GM21360 (cell line): ENCODE measurements around the gene NSD1.

Experiments used
- ATAC-seq: cut with Tn5 transposase; IDR thresholded peaks from one replicate; pipeline ENCODE4 v1.9.1; 2021; ENCODE audit warnings: mild to moderate bottlenecking, moderate library complexity; ENCODE audit not compliant: unreplicated experiment

The NSD1 gene, protein sequence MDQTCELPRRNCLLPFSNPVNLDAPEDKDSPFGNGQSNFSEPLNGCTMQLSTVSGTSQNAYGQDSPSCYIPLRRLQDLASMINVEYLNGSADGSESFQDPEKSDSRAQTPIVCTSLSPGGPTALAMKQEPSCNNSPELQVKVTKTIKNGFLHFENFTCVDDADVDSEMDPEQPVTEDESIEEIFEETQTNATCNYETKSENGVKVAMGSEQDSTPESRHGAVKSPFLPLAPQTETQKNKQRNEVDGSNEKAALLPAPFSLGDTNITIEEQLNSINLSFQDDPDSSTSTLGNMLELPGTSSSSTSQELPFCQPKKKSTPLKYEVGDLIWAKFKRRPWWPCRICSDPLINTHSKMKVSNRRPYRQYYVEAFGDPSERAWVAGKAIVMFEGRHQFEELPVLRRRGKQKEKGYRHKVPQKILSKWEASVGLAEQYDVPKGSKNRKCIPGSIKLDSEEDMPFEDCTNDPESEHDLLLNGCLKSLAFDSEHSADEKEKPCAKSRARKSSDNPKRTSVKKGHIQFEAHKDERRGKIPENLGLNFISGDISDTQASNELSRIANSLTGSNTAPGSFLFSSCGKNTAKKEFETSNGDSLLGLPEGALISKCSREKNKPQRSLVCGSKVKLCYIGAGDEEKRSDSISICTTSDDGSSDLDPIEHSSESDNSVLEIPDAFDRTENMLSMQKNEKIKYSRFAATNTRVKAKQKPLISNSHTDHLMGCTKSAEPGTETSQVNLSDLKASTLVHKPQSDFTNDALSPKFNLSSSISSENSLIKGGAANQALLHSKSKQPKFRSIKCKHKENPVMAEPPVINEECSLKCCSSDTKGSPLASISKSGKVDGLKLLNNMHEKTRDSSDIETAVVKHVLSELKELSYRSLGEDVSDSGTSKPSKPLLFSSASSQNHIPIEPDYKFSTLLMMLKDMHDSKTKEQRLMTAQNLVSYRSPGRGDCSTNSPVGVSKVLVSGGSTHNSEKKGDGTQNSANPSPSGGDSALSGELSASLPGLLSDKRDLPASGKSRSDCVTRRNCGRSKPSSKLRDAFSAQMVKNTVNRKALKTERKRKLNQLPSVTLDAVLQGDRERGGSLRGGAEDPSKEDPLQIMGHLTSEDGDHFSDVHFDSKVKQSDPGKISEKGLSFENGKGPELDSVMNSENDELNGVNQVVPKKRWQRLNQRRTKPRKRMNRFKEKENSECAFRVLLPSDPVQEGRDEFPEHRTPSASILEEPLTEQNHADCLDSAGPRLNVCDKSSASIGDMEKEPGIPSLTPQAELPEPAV (N-terminal part only)

DNA sequence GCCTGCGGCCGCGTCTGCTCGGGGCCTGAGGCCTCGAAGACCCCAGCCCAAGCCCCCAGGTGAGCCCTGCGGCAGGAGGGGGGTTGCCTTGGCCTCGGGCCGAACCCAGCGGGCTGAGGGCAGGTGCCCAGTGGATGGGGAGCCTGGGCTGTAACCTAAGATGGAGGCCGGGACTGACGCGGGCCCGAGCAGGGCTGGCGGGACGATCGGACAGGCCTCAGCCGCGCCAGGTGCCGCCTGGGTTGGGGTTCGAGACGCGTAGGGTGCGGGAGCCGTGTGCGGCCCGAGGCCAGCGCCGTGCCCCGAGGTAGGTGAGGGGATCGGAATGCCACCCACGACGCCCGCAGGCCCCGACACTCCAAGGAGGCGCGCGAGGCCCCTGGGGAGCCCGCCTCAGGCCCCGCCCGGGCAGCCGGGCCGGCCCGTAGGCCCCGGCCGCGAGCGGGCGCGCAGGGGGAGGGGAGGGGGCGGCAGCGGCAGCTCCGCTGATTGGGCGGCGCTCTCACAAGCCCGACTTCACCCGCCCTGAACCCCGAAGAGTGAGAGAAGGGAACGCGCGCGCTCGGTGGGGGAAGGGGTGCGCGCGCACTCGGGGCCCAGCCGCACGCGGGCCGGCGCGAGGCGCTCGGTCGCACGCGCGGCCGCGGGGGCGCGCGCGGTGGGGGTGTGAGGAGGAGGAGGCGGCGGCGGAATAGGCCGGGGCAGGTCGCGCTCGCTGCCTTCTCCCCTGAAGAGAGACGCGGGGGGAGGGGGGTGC lies at the start of gene NSD1:
Gene NSD1, plus strand, starts transcription at position 678 of the 757 bp plus-strand sequence. CDS start 1,331 bp downstream, outside the sequence.
- peak; percentile 62 for ATAC-seq

DNA sequence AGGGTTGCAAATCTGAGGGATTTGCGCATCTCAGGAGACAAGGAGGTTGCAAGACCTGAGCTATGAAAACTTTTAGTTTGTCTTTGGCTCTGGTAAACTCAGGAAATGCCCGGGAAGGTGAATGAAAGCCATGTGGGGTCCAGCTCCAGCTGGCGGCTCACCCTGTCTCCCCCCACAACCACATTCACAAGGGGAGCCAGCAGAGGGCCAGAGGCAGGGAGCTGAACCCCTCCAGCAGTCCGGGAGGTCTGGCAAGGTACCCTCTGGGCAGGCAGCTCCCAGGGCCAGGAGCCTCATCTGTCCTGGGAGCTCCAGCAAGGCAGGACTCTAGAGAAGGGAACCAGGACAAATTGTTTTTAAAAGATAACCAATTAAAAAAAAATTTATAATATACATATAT lies 49.4 kb upstream of the NSD1 start:
- no peak for ATAC-seq

DNA sequence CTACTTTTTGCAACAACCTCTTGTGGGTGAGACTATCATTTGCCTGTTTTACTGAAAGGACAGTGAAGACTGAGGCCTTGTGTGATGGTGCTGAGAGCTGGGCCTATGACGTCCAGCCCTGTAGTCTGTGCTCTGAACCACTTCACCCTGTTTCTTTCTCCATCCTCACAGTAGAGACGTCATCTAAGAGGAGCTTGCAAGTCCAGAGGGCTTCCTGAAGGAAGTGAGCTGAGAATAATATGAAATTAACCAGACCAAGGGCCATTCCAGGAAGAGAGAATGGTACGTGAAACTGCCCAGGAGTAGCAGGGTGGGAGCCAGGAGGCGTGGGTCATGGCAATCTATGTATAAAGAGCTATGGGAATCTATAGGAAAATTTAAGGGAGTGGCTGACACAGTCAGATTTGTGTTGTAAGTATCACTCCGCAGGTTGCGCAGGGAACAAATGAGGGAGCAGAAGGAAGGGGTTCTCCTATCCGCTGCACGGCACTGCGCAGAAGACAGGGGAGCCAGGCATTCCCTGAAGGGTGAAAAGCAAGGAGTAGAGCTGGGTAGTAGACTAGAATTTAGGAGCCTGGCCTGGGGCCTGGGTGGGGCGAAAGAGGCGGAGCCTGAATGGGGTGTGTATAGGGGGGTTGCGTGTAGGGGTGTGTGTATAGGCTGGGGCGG lies 47.5 kb upstream of the NSD1 start:
- no peak for ATAC-seq

DNA sequence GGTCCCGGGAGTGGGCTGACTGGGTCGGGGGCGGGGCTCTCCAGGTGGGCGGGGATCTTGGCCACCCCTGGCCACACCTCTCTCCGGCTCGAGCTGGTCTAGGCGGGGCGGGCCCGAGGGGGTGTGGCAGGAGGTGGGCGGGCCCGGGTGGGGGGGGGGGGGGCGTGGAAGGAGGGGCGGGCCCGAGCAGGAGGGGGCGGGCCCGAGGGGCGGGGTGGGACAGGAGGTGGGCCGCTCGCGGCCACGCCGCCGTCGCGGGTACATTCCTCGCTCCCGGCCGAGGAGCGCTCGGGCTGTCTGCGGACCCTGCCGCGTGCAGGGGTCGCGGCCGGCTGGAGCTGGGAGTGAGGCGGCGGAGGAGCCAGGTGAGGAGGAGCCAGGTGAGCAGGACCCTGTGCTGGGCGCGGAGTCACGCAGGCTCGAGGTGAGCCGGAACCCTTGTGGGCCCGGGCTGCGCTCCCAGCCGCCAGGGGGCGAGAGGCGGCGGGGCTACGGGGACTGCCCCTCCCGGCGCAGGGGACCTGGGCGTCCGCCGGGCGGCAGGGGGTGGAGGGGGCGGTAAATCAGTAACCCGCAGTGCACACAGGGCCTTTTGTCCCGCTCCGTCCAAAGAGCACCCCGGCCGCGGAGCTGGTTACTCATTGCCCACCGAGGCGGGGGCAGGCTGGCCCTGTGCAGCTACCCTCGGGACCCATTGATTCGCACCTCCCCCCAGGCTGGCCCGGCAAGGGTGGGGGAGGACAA lies 46.7 kb upstream of the NSD1 start, which contains the start of gene FGFR4:
Gene FGFR4, plus strand, starts transcription at position 262 of the 744 bp plus-strand sequence. CDS start 2,688 bp downstream, outside the sequence.
- peak; percentile 55 for ATAC-seq

DNA sequence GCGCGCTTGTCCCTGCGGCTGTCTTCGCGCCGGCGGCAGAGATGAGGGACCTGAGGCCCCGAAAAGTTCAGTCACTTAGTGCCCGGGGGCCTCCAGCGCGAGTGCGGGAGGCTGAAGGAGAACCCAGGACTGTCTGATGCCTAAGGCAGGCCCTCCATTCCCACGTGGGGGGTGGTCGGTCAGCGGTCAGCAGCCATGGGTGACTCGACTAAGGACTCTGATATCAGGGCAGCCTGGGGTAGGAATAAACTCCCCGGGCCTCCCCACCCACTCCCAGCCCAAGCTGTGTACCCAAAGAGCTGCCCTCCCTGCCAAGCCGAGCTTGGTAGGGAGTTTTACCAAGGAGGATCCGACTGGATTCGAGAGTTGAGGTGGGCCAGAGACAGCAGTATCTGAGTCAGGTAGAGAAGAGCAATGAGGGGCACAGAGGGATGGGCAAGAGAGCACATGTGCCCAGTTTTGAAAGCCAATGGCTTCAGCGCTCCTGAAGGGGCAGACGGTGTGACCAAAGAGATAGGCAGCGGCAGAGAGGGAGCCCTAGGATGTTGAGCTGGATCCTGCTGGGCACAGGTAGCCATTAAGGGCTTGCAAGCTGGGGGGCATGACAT lies 46.1 kb upstream of the NSD1 start:
- ATAC-seq, result no peak

DNA sequence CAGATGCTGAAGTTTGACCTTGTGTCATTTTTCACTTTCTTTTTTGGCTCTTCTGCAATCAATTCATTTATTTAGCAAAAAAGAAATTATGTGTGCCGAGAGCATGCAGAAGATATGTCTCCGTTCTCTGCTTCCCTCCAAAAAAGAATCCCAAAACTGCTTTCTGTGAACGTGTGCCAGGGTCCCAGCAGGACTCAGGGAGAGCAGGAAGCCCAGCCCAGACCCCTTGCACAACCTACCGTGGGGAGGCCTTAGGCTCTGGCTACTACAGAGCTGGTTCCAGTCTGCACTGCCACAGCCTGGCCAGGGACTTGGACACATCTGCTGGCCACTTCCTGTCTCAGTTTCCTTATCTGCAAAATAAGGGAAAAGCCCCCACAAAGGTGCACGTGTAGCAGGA lies 44.4 kb upstream of the NSD1 start:
- no peak for ATAC-seq

DNA sequence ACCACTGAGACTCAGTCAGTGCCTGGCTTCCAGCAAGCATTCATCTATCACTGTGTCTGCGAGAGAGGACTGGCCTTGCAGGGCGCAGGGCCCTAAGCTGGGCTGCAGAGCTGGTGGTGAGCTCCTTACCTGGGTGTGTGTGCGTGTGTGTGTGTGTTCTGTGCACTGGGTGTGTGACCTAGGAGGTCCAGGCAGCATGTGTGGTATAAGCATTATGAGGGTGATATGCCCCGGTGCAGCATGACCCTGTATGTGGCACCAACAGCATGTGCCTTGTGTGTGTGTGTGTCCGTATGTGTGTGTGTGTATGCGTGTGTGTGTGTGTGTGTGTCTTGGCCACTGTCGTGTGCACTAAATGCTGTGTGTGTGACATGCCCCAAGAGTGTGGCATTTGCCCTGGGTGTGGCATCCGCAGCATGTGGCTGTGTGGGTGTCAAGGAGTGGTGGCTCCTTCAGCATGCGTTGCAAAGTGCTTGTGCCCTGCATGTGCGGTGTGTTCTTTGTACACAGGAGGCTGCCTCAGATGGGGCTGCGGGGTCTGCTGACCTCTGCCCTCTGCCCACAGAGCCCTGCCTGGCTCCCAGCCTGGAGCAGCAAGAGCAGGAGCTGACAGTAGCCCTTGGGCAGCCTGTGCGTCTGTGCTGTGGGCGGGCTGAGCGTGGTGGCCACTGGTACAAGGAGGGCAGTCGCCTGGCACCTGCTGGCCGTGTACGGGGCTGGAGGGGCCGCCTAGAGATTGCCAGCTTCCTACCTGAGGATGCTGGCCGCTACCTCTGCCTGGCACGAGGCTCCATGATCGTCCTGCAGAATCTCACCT lies 43.5 kb upstream of the NSD1 start:
- ATAC-seq, result no peak

DNA sequence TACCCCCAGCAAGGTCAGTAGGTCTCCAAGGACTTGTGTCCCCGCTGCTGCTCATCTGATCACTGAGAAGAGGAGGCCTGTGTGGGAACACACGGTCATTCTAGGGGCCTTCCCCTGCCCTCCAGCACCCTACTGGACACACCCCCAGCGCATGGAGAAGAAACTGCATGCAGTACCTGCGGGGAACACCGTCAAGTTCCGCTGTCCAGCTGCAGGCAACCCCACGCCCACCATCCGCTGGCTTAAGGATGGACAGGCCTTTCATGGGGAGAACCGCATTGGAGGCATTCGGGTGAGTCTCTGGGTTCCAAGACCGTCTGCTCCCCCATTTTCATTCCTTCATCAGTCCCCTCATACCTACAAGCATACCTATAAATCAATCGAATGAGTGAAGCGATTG lies 42.8 kb upstream of the NSD1 start:
- no peak for ATAC-seq

DNA sequence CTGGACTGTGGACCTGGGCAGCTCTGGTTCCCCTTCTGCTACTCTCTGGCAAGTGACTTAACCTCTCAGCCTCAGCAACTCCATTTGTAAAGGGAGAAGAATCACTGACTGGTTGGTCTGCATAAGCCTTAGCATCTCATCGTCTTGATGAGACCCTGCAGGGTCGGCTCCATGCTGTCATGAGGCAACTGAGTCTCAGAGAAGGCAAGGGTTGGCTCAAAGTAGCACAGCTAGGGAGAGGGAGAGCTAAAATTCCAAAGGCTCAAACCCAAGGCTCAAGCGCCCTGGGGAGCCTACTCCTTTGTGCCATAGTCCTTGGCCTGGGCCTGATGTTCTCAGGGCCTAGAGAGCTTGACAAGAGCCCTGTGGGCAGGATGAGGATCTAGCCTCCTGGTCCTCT lies 42.3 kb upstream of the NSD1 start:
- no peak for ATAC-seq

DNA sequence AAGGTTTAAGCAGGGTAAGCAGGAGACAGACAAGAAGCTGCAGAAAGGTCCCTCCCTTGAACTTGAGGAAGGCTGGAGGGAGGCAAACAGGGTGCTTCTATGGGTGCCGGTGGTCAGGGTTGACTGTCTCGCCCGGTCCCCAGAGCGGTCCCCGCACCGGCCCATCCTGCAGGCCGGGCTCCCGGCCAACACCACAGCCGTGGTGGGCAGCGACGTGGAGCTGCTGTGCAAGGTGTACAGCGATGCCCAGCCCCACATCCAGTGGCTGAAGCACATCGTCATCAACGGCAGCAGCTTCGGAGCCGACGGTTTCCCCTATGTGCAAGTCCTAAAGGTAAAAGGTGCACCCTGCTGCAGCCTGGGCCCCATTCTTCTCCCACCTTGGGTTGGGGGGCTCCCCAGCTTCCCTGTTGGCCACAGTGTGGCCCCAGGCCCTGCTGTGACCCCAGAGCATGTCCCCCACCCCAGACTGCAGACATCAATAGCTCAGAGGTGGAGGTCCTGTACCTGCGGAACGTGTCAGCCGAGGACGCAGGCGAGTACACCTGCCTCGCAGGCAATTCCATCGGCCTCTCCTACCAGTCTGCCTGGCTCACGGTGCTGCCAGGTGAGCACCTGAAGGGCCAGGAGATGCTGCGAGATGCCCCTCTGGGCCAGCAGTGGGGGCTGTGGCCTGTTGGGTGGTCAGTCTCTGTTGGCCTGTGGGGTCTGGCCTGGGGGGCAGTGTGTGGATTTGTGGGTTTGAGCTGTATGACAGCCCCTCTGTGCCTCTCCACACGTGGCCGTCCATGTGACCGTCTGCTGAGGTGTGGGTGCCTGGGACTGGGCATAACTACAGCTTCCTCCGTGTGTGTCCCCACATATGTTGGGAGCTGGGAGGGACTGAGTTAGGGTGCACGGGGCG lies 41.1 kb upstream of the NSD1 start:
- ATAC-seq, result no peak

DNA sequence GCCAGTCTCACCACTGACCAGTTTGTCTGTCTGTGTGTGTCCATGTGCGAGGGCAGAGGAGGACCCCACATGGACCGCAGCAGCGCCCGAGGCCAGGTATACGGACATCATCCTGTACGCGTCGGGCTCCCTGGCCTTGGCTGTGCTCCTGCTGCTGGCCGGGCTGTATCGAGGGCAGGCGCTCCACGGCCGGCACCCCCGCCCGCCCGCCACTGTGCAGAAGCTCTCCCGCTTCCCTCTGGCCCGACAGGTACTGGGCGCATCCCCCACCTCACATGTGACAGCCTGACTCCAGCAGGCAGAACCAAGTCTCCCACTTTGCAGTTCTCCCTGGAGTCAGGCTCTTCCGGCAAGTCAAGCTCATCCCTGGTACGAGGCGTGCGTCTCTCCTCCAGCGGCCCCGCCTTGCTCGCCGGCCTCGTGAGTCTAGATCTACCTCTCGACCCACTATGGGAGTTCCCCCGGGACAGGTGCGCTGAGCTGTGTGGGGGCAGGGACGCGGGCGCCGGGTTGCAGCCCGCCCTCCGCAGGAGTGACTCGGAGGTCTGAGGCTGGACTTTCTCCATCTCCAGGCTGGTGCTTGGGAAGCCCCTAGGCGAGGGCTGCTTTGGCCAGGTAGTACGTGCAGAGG lies 40.4 kb upstream of the NSD1 start:
- no peak for ATAC-seq

DNA sequence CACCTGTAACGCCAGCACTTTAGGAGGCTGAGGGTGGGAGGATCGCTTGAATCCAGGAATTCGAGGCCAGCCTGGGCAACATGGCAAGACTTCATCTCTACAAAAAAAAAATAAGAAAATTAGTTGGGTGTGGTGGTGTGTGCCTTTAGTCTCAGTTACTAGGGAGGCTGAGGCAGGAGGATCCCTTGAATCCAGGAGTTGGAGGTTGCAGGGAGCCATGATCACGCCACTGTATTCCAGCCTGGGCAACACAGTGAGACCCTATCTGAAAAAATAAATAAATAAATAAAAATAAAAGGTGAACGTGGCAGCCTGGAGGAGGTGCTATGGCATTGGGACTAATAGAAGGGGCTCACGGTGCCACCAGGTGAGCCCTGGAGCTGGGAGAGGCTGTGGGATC lies 39.8 kb upstream of the NSD1 start:
- ATAC-seq, result no peak

DNA sequence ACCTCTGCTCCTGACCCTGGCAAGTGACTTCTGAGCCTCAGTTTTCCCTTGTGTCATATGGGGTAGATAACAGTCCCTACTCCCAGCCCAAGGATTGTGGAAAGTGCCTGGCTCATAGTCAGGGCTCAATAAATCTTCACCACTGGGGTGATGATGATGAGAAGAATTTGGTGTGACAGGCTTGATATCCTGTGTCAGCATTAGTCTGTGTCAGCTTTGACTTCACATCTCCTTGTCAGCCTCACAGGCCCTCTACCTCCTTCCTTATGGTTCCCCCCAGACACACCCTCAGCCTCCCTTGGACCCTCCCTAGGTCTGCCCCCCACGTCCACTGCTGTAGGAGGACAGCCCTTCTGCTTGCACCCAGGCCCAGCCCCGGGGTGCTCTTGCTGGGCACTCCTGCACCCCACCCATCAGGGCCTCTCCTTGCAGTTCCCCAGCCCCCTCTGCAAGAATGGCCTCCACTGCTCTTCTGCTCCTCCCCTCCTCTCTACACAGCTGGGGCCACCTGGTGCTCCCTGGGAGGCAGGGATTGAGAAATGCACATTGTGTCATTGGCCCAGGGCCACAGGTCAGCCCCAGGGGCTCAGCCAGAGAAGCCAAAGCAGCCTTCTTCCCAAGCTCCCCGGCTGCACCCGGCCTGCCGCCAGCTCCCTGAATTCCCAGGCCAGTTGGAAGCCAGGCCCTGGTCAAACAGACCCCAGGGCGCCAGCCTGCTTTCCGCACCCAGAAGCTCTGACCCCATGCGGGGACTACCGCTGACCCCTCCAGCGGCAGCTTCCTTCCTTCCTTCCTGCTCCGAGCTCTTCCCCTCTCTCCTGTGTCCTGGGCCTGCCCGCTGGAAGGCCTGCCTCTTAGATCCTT lies 39.1 kb upstream of the NSD1 start:
- no peak for ATAC-seq

DNA sequence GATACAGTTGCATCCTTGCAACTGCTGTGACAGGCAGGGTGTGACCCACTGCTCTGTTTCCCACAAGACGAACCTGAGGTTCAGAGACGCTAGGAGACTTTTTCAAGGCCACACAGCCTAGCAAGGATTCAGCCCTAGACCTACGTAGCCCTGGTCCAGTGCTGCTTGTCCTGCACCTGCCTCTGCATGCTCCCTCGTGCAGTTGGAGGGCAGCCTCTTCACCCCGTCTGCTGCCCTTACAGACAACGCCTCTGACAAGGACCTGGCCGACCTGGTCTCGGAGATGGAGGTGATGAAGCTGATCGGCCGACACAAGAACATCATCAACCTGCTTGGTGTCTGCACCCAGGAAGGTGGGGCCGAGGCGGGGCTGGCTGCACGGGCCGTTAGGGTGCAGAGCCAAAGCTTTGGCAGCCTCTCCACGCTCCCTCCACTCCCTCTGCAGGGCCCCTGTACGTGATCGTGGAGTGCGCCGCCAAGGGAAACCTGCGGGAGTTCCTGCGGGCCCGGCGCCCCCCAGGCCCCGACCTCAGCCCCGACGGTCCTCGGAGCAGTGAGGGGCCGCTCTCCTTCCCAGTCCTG lies 38.4 kb upstream of the NSD1 start:
- no peak for ATAC-seq
